WERI-Rb-1 (cell line): ENCODE data around the gene CDC25A.
"Not testable (repeated sequence)": the region's sequence is repeated elsewhere in the genome, so short reads cannot be mapped to it uniquely, and the experiment has no call there.

Source experiments
- DNase-seq: peaks from one replicate; pipeline ENCODE4 v3.0.0-alpha.2; 2020
- H3K27ac ChIP-seq: fragments of 250-450 bp; sonication (Bioruptor Pico); 2 replicates; pipeline ENCODE4 v1.5.1; 2020; ENCODE audit warnings: mild to moderate bottlenecking, moderate library complexity
- H3K27me3 ChIP-seq: fragments of 250-450 bp; sonication (Bioruptor Pico); 2 replicates; pipeline ENCODE4 v1.5.1; 2021; ENCODE audit warnings: mild to moderate bottlenecking, low read depth, moderate library complexity; ENCODE audit not compliant: insufficient read depth, severe bottlenecking
- H3K36me3 ChIP-seq: fragments of 250-450 bp; sonication (Bioruptor Pico); 2 replicates; pipeline ENCODE4 v1.5.1; 2020; ENCODE audit warnings: mild to moderate bottlenecking, moderate library complexity
- H3K4me3 ChIP-seq: 2 replicates; pipeline ENCODE4 v1.5.1; 2011; ENCODE audit warnings: low read depth, mild to moderate bottlenecking, control low read depth, low read length
- H3K9me3 ChIP-seq: fragments of 250-450 bp; sonication (Bioruptor Pico); 2 replicates; pipeline ENCODE4 v1.5.1; 2021; ENCODE audit warnings: mild to moderate bottlenecking, moderate library complexity; ENCODE audit not compliant: severe bottlenecking
- CTCF ChIP-seq: IDR thresholded peaks from 2 replicates; pipeline ENCODE4 v1.5.1; 2011; ENCODE audit warnings: low read depth, mild to moderate bottlenecking, control low read depth, inconsistent platforms, low read length

The CDC25A gene

GRCh38 chr3:48218537-48218936, 30.3 kb upstream of the CDC25A start:
- Histone ChIP-seq H3K27ac (no peak overlapping the region), H3K9me3 (no peaks in the 10 kb centered on the region), H3K27me3 (no peaks in the 10 kb centered on the region), H3K36me3 (no peaks in the 10 kb centered on the region), H3K4me3 (no peak overlapping the region)
- no peak for TF ChIP-seq CTCF
- no peak for DNase-seq

GRCh38 chr3:48217449-48217848, 29.2 kb upstream of the CDC25A start:
- no peaks in the 10 kb centered on the region for H3K9me3 ChIP-seq

GRCh38 chr3:48215876-48216275, 27.7 kb upstream of the CDC25A start:
- Histone ChIP-seq H3K27me3 (no peaks in the 10 kb centered on the region), H3K27ac (no peak overlapping the region), H3K4me3 (no peak overlapping the region), H3K36me3 (no peaks in the 10 kb centered on the region), H3K9me3 (no peaks in the 10 kb centered on the region)
- DNase-seq = no peak
- no peak for TF ChIP-seq CTCF

More at GRCh38 chr3:48217449-48217848, 29.2 kb upstream of the CDC25A start:
- Histone ChIP-seq H3K27me3 (no peaks in the 10 kb centered on the region), H3K27ac (no peak overlapping the region), H3K4me3 (no peak overlapping the region), H3K36me3 (no peaks in the 10 kb centered on the region)
- no peak for TF ChIP-seq CTCF
- DNase-seq = no peak

GRCh38 chr3:48215466-48215865, 27.2 kb upstream of the CDC25A start:
- TF ChIP-seq CTCF = no peak

GRCh38 chr3:48215019-48215418, 26.8 kb upstream of the CDC25A start:
- Histone ChIP-seq H3K9me3 (no peaks in the 10 kb centered on the region), H3K4me3 (no peak overlapping the region), H3K36me3 (no peaks in the 10 kb centered on the region), H3K27me3 (no peaks in the 10 kb centered on the region), H3K27ac (no peak overlapping the region)
- TF ChIP-seq CTCF = no peak
- DNase-seq = no peak

More at GRCh38 chr3:48215466-48215865, 27.2 kb upstream of the CDC25A start:
- DNase-seq = no peak
- Histone ChIP-seq H3K4me3 (no peak overlapping the region), H3K27ac (no peak overlapping the region), H3K27me3 (no peaks in the 10 kb centered on the region), H3K36me3 (no peaks in the 10 kb centered on the region), H3K9me3 (no peaks in the 10 kb centered on the region)

GRCh38 chr3:48214225-48214624, 26.0 kb upstream of the CDC25A start:
- Histone ChIP-seq H3K4me3 (no peak overlapping the region), H3K9me3 (no peaks in the 10 kb centered on the region), H3K27ac (no peak overlapping the region), H3K27me3 (no peaks in the 10 kb centered on the region), H3K36me3 (no peaks in the 10 kb centered on the region)
- TF ChIP-seq CTCF = no peak
- no peak for DNase-seq

GRCh38 chr3:48211776-48212175, 23.6 kb upstream of the CDC25A start:
- H3K4me3 ChIP-seq, DNase-seq, H3K9me3 ChIP-seq, H3K36me3 ChIP-seq, H3K27me3 ChIP-seq, H3K27ac ChIP-seq: not testable (repeated sequence)

GRCh38 chr3:48210534-48210933, 22.3 kb upstream of the CDC25A start:
- not testable (repeated sequence) for H3K36me3 ChIP-seq, H3K27ac ChIP-seq, DNase-seq, H3K27me3 ChIP-seq, H3K4me3 ChIP-seq, H3K9me3 ChIP-seq
